HFFc6 (cell line): Measurements from ENCODE around the gene IL1R2. TPM values are rescaled to one million over a fixed set of nuclear protein-coding genes. Genes with fewer than 3 reads are reported as not detected.

Source experiments
- DNase-seq: peaks from one replicate; pipeline ENCODE4 v3.0.0-alpha.2; 2018
- H3K27ac Mint-ChIP-seq: 2 replicates; pipeline ENCODE4 v1.8.0; 2020; ENCODE audit warnings: mild to moderate bottlenecking, mixed read lengths
- H3K27me3 Mint-ChIP-seq: 2 replicates; pipeline ENCODE4 v1.8.0; 2021; ENCODE audit warnings: mild to moderate bottlenecking, moderate library complexity, mixed read lengths; ENCODE audit not compliant: insufficient read depth
- H3K36me3 Mint-ChIP-seq: 2 replicates; pipeline ENCODE4 v1.8.0; 2021; ENCODE audit warnings: low read depth, mixed read lengths
- H3K4me1 Mint-ChIP-seq: 2 replicates; pipeline ENCODE4 v1.8.0; 2020; ENCODE audit warnings: low read depth, mixed read lengths
- H3K4me3 Mint-ChIP-seq: 2 replicates; pipeline ENCODE4 v1.8.0; 2020; ENCODE audit warnings: mild to moderate bottlenecking, moderate library complexity, mixed read lengths
- H3K9me3 Mint-ChIP-seq: 2 replicates; pipeline ENCODE4 v1.8.0; 2020; ENCODE audit warnings: mild to moderate bottlenecking, mixed read lengths
- total RNA-seq, 6 experiments: library from RNA; stranded (reverse); fragmentation: NEBNext Ultra II Directional; extraction: Animal tissue kit (Norgen Biotek cat#: 25700); gene quantifications; 2 replicates in 1 of 6; 3 replicates in 5 of 6; pipeline ENCODE4 v1.2.3, GENCODE V29; 2021
- TF ChIP-seq, protein P1 (sequence below): fragments of 200-600 bp; sonication (generic); IDR thresholded peaks from 2 replicates; pipeline ENCODE4 v1.5.0; 2021; ENCODE audit warnings: antibody characterized with exemption, mild to moderate bottlenecking

Gene IL1R2
- total RNA-seq, 6 experiments from 2014 or later: 0.25 to 0.36 TPM; not detected in 4

DNA sequence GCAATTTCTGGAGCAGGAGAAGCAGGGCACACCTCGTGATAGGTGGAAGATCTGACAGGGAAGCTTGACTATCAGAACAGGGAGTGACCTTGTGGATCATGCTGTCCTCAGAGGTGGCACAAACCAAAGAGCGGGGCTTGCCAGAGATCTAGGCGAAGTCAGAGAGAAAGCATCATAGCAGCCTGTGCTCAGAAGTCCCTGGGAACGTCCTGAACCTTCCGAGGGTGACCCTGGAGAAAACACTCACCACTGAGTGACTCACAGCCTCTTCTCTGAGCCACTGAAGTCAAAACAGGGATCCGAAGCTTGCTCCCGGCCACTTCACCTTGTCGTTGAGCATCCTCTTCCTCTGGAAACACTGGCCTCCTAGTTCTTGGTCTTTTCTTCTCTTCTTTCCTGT, 56.7 kb downstream of the IL1R2 start:
- DNase-seq: peak; percentile 55
- peaks cover 70% of the 10 kb centered on the region for H3K4me1 Mint-ChIP-seq
- H3K9me3 Mint-ChIP-seq: peaks cover 3% of the 10 kb centered on the region; the same call in 1 of the 2 replicates
- H3K36me3 Mint-ChIP-seq: 0 out of 2 replicates have a peak, but pooled peaks cover 4% of the 10 kb centered on the region
- H3K27ac Mint-ChIP-seq: peak overlapping the region; percentile 51
- H3K4me3 Mint-ChIP-seq: peak overlapping the region; percentile 27; the same call in 1 of the 2 replicates
- no peaks in the 10 kb centered on the region for H3K27me3 Mint-ChIP-seq
- TF ChIP-seq, protein P1, sequence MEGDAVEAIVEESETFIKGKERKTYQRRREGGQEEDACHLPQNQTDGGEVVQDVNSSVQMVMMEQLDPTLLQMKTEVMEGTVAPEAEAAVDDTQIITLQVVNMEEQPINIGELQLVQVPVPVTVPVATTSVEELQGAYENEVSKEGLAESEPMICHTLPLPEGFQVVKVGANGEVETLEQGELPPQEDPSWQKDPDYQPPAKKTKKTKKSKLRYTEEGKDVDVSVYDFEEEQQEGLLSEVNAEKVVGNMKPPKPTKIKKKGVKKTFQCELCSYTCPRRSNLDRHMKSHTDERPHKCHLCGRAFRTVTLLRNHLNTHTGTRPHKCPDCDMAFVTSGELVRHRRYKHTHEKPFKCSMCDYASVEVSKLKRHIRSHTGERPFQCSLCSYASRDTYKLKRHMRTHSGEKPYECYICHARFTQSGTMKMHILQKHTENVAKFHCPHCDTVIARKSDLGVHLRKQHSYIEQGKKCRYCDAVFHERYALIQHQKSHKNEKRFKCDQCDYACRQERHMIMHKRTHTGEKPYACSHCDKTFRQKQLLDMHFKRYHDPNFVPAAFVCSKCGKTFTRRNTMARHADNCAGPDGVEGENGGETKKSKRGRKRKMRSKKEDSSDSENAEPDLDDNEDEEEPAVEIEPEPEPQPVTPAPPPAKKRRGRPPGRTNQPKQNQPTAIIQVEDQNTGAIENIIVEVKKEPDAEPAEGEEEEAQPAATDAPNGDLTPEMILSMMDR: no peak

GRCh38 chr2:102049756-102050443, 58.1 kb downstream of the IL1R2 start:
- Mint-ChIP-seq H3K27me3 (no peaks in the 10 kb centered on the region), H3K4me3 (no peak overlapping the region; the same call in 1 of the 2 replicates), H3K4me1 (peaks cover 70% of the 10 kb centered on the region), H3K9me3 (peaks cover 3% of the 10 kb centered on the region; the same call in 1 of the 2 replicates), H3K27ac (peak overlapping the region; percentile 93), H3K36me3 (0 out of 2 replicates have a peak, but pooled peaks cover 4% of the 10 kb centered on the region)
- TF ChIP-seq, protein P1: no peak
- DNase-seq: no peak

DNA sequence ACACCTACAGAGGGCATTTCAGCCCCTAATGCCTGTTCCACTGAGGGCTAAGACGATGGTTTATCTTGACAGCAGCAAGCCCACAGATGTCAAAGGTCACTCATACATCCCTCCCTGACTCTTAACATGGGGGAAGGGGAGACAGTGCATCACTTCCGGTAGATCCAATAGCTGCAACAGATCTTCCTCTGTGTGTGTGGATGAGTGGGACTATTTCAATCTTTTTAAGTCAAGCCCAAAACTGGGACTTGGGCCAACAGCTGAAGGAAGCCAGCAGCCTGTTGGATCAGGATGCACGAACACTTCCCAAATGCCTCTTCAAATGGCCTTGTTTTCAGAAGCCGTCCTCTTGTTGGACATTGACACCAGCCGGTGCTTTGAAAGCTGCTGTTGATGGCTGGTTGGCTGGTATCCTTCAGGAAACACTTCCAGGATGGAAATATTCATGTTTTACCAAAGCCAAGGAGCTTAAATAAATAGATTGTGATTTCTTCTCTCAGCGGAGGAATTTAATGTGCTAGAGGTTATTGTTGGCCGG, 59.2 kb downstream of the IL1R2 start:
- Mint-ChIP-seq H3K9me3 (peaks cover 3% of the 10 kb centered on the region; the same call in 1 of the 2 replicates), H3K36me3 (0 out of 2 replicates have a peak, but pooled peaks cover 4% of the 10 kb centered on the region), H3K4me1 (peaks cover 74% of the 10 kb centered on the region), H3K27ac (peak overlapping the region; percentile 93), H3K4me3 (peak overlapping the region; percentile 80), H3K27me3 (no peaks in the 10 kb centered on the region)
- TF ChIP-seq, protein P1: no peak
- DNase-seq: peak; percentile 63

GRCh38 chr2:102051692-102052277, 60.0 kb downstream of the IL1R2 start:
- TF ChIP-seq, protein P1: peak; percentile 20; the same call in 1 of the 2 replicates
- Mint-ChIP-seq H3K4me3 (peak overlapping the region; percentile 80), H3K27me3 (no peaks in the 10 kb centered on the region), H3K27ac (peak overlapping the region; percentile 93), H3K4me1 (peaks cover 69% of the 10 kb centered on the region), H3K36me3 (0 out of 2 replicates have a peak, but pooled peaks cover 4% of the 10 kb centered on the region), H3K9me3 (peaks cover 3% of the 10 kb centered on the region; the same call in 1 of the 2 replicates)
- DNase-seq: peak; percentile 52

DNA sequence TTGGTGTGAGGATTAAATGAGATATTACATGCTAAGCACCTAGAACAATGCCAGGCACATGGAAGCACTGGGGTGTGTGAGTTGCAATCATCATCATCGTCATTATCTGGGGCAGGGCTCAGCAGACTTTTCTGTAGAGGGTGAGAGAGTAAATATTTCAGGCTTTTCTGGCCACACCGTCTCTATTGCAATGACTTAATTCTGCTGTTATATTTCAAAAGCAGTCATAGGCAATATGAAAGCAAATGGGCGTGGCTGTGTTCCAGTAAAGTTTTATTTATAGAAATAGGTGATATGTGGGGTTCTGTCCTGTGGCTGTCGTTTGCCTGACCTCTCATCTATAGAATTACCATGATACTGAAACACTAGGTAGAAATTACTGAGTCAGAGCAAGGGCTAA, 60.6 kb downstream of the IL1R2 start:
- no peak for DNase-seq
- Mint-ChIP-seq H3K4me3 (no peak overlapping the region), H3K27me3 (no peaks in the 10 kb centered on the region), H3K36me3 (0 out of 2 replicates have a peak, but pooled peaks cover 4% of the 10 kb centered on the region), H3K4me1 (peaks cover 65% of the 10 kb centered on the region), H3K9me3 (peaks cover 2% of the 10 kb centered on the region; the same call in 1 of the 2 replicates), H3K27ac (peak overlapping the region; percentile 93; the same call in 1 of the 2 replicates)
- TF ChIP-seq, protein P1: no peak
